ENCODE data around the gene SEPTIN10.

The SEPTIN10 gene

GRCh38 chr2:109521233-109522062 is 92.3 kb downstream of the SEPTIN10 start:
- no peak for DNase-seq

GRCh38 chr2:109519513-109519912 is 94.3 kb downstream of the SEPTIN10 start:
- no peak for DNase-seq

- no peak for DNase-seq
These were observed 96.5 kb downstream of the SEPTIN10 start for GRCh38 chr2:109517118-109517889.

GRCh38 chr2:109516445-109517117 is 97.2 kb downstream of the SEPTIN10 start:
- peak; percentile 21 to 53 for DNase-seq

- DNase-seq: no peak
These were observed 98.9 kb downstream of the SEPTIN10 start for GRCh38 chr2:109514857-109515256.

- no peak for DNase-seq
These were observed 99.8 kb downstream of the SEPTIN10 start for GRCh38 chr2:109513749-109514588.

- DNase-seq: no peak
These were observed 100.5 kb downstream of the SEPTIN10 start for GRCh38 chr2:109513230-109513629.

GRCh38 chr2:109512076-109512475 is 101.7 kb downstream of the SEPTIN10 start:
- no peak for DNase-seq

- DNase-seq: no peak
These were observed 102.6 kb downstream of the SEPTIN10 start for GRCh38 chr2:109511168-109511567.

GRCh38 chr2:109510136-109511028 is 103.4 kb downstream of the SEPTIN10 start:
- peak; percentile 81 to 85 for DNase-seq

- peak in 1 of 2 donors; percentile 29 for DNase-seq
These were observed 105.2 kb downstream of the SEPTIN10 start for GRCh38 chr2:109508556-109508955.

- no peak for DNase-seq
These were observed 105.9 kb downstream of the SEPTIN10 start for GRCh38 chr2:109507828-109508227.

GRCh38 chr2:109507217-109507616 is 106.5 kb downstream of the SEPTIN10 start:
- DNase-seq: no peak

- no peak for DNase-seq
These were observed 110.6 kb downstream of the SEPTIN10 start for GRCh38 chr2:109503191-109503590.

GRCh38 chr2:109501461-109501860 is 112.3 kb downstream of the SEPTIN10 start:
- DNase-seq: no peak

GRCh38 chr2:109500910-109501309 is 112.9 kb downstream of the SEPTIN10 start:
- DNase-seq: no peak

GRCh38 chr2:109499566-109499965 is 114.2 kb downstream of the SEPTIN10 start:
- no peak for DNase-seq

GRCh38 chr2:109498906-109499305 is 114.9 kb downstream of the SEPTIN10 start:
- DNase-seq: no peak

GRCh38 chr2:109497911-109498870 is 115.6 kb downstream of the SEPTIN10 start:
- DNase-seq: no peak

GRCh38 chr2:109497463-109497862 is 116.3 kb downstream of the SEPTIN10 start:
- DNase-seq: no peak

All from inflammatory macrophage (primary cell).